ENCODE measurements around the gene PPP1R37.

The PPP1R37 gene

DNA sequence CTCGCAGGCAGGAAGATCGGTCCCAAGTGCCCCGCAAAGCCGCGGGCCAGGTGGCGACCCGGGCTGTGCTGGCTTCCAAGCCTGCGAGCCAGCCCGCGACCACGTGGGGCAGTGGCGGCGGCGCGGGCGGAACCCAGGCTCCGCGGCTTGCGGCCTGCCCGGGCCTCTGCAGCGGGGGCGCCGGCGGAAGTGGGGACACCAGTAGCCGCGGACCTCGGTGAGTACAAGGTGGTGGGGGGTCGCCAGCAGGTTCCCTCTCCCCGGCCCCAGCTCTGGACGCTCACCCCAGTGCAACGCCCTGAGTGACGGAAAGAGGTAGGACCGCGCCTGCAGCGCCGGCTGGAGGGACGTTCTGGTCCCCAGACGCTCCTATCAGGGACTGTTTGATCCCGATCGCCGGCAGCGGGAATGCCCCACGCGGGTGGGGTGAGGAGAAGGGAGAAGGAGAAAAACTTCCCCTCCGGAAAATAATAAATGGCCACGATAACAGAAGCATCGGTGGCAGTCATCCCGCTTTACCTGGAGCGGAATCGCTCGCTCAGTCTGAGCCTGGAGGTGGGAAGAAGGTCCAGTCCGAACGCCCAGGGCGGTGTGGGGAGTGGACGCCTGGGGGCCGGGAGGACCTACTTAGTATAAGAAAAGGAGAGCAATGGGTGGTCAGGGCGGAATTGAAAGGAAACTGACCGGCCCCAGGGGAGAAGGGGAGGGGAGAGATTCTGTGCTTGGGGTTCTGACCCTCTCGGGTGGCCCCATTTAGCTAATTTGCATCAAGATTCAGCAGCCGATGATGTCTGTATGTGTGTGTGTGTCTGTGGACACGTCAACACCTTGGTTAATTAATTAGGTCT is 13.7 kb upstream of the PPP1R37 start, which contains the start of gene GEMIN7:
Gene GEMIN7 (plus strand): TSS at position 198 of the 848 bp plus-strand sequence. CDS start 10,855 bp downstream, outside the sequence.
- TF ChIP-seq, protein P1, sequence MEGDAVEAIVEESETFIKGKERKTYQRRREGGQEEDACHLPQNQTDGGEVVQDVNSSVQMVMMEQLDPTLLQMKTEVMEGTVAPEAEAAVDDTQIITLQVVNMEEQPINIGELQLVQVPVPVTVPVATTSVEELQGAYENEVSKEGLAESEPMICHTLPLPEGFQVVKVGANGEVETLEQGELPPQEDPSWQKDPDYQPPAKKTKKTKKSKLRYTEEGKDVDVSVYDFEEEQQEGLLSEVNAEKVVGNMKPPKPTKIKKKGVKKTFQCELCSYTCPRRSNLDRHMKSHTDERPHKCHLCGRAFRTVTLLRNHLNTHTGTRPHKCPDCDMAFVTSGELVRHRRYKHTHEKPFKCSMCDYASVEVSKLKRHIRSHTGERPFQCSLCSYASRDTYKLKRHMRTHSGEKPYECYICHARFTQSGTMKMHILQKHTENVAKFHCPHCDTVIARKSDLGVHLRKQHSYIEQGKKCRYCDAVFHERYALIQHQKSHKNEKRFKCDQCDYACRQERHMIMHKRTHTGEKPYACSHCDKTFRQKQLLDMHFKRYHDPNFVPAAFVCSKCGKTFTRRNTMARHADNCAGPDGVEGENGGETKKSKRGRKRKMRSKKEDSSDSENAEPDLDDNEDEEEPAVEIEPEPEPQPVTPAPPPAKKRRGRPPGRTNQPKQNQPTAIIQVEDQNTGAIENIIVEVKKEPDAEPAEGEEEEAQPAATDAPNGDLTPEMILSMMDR (conservative IDR thresholded peaks at IDR 0.05), result peak; percentile 50

DNA sequence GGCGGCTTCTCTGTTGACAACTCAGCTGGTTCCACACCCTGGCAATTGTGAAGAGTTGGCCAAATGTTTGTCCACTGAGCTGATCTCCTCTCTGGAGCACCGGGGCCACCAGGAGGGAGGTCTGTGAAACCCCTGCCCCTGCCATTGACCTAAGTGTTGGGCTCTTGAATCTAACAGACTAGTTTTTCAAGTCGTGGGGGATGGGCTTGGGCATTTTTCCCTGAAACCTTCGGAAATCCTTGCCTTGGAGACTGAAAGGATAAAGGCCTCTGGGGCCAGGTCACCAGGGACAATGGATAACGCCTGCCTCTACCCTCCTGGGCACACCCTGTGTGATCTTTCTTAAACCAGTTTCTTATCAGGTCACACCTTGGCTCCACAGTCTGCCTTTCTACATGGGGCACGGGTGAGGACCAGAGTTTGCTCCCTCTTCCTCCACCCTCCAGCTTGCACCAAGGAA is 13.0 kb upstream of the PPP1R37 start:
- TF ChIP-seq, protein P1 (conservative IDR thresholded peaks at IDR 0.05), result no peak
- H3K27ac ChIP-seq, result peak overlapping the region; percentile 91

More for the DNA sequence above, 13.7 kb upstream of the PPP1R37 start, which contains the start of gene GEMIN7:
- H3K27ac ChIP-seq, result peak within 1 kb of the TSS; percentile 91

DNA sequence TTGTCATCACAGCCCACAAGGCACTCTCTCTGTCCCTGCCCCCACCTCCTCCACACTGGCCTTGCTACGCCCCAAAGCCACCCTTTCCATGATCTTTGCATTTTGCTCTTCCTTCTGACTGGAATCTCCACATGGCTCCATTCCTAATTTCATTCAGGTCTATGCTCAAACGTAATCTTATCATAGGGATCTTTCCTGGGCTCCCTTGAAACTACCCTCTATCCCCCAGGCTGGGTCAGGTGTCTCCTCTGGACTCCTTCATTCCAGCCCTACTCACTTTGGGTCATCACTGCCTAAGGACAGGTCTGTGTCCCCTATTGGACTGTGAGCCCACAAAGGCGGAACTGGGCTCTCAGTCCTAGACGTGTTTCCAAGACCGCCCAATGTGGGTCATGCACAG is 10.8 kb upstream of the PPP1R37 start:
- H3K27ac ChIP-seq, result no peak overlapping the region

DNA sequence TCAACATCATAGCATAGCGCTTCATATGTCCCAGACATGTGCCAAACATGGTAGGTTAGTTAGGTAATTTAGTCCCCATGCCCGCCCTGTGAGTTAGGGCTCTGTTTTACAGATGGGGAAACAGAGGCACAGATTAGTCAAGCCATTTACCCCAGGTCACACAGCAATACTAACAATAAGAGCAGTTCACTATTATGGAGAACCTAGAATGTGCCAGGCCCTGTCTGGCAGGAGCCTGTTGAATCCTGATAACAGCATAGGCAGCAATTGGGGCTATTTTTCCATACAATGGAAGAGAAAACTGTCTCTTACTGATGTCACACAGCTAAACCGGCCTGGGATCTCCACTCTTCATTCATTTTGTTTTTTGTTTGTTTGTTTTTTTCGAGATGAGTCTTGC is 6.5 kb upstream of the PPP1R37 start:
- TF ChIP-seq, protein P1 (conservative IDR thresholded peaks at IDR 0.05), result no peak
- no peak overlapping the region for H3K27ac ChIP-seq

More for the DNA sequence above, 10.8 kb upstream of the PPP1R37 start:
- TF ChIP-seq, protein P1 (conservative IDR thresholded peaks at IDR 0.05), result no peak

DNA sequence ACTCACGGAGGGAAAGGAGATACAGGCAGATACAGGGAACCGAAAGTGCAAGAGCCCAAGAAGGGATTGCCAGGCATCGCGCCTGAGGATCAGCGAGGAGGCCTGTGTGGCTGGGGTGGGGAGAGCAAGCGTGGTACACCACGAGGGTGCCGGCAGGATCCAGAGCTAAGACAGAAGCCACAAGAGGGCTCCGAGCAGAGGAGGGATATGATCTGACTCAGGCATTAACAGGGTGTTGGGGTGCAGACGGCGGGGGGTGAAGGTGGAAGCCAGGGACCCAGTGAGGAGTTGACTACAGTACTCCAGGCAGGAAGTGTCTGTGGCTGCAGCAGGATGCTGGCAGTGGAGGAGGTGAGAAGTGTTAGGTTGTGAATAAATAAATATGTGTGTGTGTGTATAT is 5.4 kb upstream of the PPP1R37 start:
- no peak overlapping the region for H3K27ac ChIP-seq
- TF ChIP-seq, protein P1 (conservative IDR thresholded peaks at IDR 0.05), result no peak

DNA sequence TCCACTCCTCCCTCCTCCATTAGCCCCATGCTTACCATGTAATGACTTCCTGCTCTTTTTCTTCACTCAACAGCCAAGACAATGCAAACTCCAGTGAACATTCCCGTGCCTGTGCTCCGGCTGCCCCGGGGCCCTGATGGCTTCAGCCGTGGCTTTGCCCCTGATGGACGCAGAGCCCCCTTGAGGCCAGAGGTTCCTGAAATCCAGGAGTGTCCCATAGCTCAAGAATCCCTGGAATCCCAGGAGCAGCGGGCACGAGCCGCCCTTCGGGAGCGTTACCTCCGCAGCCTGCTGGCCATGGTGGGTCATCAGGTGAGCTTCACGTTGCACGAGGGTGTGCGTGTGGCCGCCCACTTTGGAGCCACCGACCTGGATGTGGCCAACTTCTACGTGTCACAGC is 2.9 kb upstream of the PPP1R37 start:
- TF ChIP-seq, protein P1 (conservative IDR thresholded peaks at IDR 0.05), result no peak
- H3K27ac ChIP-seq, result peak overlapping the region; percentile 98

DNA sequence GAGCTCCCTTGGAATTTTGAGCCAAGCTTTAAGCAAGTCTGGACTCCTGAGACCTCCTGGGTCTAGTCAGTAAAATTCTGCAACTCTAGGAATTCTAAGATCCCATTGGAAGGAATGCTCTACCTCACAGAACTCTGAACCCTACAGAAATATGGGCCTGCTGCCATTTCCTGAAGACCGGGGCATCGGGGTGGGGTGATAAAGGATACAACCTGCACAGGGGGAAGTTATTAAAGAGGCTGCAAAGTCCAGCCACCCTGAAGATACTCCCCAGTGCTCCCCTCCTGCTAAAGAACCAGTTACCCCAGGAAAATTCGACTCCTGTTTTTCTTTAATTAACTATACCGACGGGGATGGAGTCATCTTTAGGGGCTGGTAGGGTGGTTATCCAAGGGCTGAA is 2.4 kb upstream of the PPP1R37 start:
- TF ChIP-seq, protein P1 (conservative IDR thresholded peaks at IDR 0.05), result no peak
- H3K27ac ChIP-seq, result peak overlapping the region; percentile 98

All from VCaP (cell line).